AG09319 (cell line): ENCODE measurements around the gene MYRFL.

Experiments
- DNase-seq: peaks from one replicate; pipeline ENCODE4 v3.0.0-alpha.2; 2010; ENCODE audit warnings: low read depth; ENCODE audit errors: extremely low read depth
- TF ChIP-seq, protein P1 (sequence below): IDR thresholded peaks from 2 replicates; pipeline ENCODE4 v1.5.1; 2011; ENCODE audit warnings: low read depth, mild to moderate bottlenecking, inconsistent platforms, low read length, moderate library complexity

Gene MYRFL

DNA sequence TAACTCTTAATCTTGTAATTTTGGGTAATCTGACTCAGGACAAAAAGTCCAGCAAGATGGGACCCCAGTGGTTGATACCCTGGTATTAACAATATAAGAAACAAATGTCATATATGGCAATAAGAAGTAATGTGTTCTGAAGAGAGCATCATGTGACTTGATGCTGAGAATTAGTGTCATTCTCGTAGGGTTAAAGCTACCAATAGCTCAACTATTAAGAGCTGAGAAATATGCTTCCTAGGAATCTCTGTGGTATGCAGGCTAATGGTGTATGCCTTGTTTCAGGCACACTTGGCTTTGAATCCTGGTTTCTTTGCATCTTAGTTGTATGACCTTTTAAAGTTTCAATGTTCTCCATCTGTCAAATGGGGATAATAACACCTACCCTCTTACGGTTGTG, 9.1 kb downstream of the MYRFL start:
- no peak for DNase-seq
- TF ChIP-seq, protein P1, sequence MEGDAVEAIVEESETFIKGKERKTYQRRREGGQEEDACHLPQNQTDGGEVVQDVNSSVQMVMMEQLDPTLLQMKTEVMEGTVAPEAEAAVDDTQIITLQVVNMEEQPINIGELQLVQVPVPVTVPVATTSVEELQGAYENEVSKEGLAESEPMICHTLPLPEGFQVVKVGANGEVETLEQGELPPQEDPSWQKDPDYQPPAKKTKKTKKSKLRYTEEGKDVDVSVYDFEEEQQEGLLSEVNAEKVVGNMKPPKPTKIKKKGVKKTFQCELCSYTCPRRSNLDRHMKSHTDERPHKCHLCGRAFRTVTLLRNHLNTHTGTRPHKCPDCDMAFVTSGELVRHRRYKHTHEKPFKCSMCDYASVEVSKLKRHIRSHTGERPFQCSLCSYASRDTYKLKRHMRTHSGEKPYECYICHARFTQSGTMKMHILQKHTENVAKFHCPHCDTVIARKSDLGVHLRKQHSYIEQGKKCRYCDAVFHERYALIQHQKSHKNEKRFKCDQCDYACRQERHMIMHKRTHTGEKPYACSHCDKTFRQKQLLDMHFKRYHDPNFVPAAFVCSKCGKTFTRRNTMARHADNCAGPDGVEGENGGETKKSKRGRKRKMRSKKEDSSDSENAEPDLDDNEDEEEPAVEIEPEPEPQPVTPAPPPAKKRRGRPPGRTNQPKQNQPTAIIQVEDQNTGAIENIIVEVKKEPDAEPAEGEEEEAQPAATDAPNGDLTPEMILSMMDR, result no peak

DNA sequence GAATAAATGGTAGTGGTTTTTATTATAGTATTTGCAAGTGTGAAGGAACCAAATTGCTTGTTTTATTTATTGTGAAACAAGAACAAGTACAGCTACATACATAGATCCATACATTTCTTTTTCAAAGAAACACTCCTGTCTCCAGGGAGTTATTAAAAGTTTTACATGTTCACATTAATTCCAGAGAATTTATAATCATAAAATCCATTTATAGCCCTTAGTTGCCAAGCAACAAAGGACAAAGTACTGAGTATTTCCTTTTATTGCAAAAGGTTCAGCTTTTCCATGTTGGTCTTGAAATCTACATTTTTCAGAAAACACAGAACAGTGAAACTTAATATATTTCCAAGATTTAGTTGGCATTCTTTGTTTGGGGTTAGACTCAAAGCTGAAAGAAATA, 9.5 kb downstream of the MYRFL start:
- TF ChIP-seq, protein P1, result no peak
- no peak for DNase-seq

DNA sequence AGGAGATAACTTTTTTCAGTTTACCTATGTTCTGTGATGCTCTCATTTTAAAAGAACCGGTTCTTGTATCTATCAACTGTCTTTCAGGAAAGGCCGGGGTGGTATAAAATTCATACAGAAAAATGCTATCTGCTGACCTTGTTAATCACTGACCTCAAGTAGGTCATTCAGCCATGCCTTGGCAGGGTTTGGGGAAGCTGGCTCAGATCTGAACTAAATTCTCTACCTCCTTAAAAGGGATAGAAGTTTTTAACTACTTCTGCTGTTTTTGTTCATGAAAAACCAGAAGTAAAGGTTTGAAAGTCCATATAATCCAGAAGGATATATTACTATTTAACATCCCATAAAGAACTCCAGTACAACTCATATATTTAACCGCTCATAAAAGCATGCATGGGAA, 10.1 kb downstream of the MYRFL start:
- no peak for DNase-seq
- TF ChIP-seq, protein P1, result no peak

DNA sequence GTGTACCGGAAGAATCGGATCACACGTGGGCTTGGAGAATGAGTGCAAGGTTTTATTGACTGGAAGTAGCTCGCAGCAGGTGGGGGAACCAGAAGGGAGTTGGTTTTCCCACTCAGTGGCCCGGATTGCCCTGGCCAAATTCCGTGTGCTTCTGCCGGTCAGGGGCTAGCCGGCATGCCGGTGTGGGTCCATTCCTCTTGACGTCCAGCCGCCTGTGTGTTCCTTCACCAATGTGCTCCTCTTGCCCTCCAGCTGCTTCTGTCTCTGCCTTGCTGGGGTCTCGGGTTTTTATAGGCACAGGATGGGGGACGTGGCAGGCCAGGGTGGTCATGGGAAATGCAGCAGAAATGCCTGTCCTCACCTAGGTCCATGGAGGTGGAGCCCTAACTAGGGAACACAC, 11.0 kb downstream of the MYRFL start:
- DNase-seq, result no peak
- TF ChIP-seq, protein P1, result no peak

DNA sequence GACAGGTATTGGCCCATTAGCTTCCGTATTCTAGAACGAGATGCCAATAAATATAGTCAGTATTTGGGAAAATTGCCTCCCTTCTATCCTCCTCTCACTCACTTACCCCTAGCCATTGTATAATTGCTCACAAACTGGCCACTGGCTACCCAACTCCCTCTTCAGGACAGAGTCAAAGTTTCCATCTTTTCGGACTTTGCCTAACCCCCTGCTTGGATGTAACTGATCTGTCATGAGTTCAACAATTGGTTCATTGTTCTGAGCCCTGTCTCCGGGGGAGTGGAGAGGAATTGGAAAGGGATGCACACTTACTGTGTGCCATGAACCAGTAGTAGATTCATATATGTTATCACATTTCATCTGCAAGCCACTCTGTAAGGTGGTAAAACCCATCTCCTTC, 12.2 kb downstream of the MYRFL start:
- DNase-seq, result no peak
- TF ChIP-seq, protein P1, result no peak

DNA sequence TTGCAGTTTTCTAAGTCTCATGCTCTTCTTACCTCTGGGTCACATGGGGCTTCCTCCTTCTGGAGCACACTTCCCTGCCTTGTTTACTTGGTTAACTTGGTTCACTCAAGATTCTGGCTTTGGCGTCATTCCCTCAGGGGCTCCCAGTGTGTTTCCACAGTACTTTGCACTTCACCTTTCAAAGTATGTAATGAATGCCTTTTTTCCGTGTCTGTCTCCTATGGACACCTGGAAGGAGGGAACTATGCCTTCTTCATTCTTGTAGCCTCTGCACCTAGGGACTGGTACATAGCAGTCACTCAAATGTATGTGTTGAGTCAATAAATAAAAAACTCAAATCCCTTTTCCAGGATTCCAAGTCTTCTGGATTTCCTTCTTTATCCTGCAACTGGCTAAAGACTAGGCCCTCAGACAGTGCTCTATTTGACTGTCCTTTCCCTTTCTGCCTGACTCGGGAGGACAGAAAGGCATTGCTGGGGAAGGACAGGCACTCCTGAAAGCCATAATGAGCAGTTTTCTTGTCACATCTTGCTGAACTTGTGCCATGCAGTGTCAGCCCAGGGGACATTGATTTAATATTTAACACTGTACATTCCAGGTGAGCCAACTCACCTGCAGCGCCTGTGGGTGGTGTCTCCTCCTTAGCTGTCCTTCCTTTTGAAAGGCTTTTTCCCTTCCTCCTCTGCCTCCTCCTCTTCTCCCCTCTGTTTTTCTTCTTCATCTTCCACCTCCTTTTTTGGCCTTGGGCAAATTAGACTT, 12.8 kb downstream of the MYRFL start:
- TF ChIP-seq, protein P1, result no peak
- no peak for DNase-seq

DNA sequence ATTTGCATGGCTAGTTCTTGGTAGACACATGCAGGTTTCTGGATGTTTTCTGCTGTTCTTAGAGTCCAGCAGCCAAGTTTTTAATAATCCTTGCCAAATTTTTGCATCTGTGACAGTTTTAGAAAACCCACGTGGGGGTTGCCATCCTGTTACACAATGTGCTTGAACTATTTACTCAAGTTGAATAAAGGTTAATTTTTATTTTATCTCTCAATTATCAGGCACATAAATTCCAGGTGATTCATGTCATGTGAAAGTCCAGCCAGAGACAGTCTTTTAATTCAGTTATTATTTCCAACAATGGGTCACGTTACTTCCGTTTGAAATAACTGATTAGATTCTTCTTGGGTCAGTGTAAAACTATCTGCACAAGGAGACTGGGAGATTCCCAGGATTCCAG, 15.7 kb downstream of the MYRFL start:
- DNase-seq, result no peak
- TF ChIP-seq, protein P1, result no peak
